ENCODE data around the gene FXYD6. TPM values are rescaled to one million over a fixed set of nuclear protein-coding genes. Genes with fewer than 3 reads are reported as not detected.

The FXYD6 gene
- total and polyA plus RNA-seq, 12 donors, result 34.3 to 218 (median 94.1) TPM

DNA sequence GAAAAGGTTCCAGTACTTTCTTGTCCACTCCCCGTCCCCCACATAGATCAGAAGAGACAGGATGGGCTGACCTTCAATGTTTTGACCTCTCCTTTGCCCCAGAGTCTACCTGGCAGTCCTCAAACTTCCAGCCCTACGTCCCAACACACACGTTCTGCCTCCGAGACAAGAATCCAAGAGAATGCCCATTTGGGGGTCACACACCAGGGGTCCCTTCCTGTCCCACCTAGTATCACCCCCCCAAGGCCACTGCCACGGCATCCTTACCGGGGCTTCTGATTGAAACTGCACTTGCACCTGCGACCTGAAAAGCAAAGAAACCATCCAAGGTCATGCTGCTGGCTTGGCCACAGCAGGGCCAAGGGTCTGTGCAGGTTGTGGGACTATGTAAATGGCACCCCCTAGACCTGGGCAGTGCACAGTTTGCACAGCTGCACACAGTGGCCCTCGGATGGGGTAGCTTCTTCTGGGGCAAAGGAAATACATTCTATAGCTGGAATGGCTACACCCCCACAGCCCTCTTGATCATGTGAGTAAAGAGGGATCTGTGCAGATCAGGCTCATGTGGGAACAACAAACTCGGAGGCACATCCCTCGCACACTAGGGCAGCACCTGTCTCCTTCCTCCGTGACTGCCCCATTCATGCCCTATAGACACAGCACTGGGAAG lies 35.4 kb downstream of the FXYD6 start:
- Histone ChIP-seq H3K27me3 (no peaks in the 10 kb centered on the region), H3K36me3 (replicated peaks in 1 of 2) (peaks cover 0 to 23% of the 10 kb centered on the region in 2 donors), H3K4me3 (no peak overlapping the region), H3K27ac (peak overlapping the region in 1 of 5 donors; percentile 38), H3K9me3 (replicated peaks in 1 of 3) (no peaks in the 10 kb centered on the region), H3K4me1 (replicated peaks in 1 of 2) (peaks cover 0 to 11% of the 10 kb centered on the region in 2 donors)
- TF ChIP-seq CTCF (IDR thresholded peaks at IDR 0.05), result no peak
- TF ChIP-seq POLR2A (IDR thresholded peaks at IDR 0.05), result no peak
- 64 to 85% (median 75%) methylated on average over 9 to 11 of the region's 11 CpGs for WGBS, 4 donors
- peak in 3 of 7 donors; percentile 12 to 39 (median 15) for DNase-seq
- intact Hi-C loops (cut with DNase I), result no loop called here

DNA sequence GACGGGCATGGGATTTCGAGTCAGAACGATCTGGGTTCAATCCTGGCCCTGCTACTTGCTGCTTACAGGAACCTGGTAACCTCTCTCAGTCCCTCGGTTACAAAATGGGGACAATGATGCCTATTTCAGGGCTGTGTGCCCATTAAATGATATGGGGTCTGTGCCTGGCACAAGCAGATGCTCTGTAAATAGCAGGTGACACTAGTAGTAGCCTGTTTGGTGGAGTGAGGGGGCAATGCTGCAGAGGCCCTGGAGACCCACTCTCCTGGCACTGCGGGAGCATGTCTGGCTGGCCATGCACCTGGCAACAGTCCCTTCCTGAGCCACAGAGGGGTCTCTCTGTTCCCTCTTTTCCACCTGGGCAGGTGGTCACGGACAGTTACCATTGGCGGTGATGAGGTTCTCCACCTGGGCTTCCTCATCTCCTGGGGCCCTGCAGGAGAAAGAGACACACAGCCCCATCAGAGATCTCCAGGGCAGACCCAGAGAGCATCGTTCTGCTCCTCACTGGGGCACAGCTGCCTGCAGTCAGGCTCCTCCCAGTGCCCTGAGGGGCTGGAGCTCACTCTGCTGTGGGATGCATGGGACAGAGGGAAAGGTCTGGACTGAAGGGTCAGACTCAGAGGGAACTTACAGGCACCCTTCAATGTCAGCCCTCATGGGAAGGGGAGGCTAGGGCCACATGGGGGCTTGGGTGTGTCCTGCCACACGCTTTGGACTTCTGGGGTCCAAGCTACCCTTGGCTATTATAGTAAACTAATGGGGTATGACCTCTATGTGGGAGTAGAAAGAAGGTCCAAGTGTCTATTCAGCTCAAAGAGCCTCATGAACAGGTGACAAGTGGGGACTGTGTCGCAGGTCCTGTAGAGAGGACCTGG lies 36.3 kb downstream of the FXYD6 start:
- no peak overlapping the region for H3K4me3 ChIP-seq
- no peaks in the 10 kb centered on the region for H3K27me3 ChIP-seq
- intact Hi-C loops (cut with DNase I), result loop anchor here in 1 of 2 donors (5.0 kb wide), 1 partner anchor 212 kb away; no protein-coding TSS in a partner anchor
- WGBS, 4 donors, result 89 to 96% (median 92%) methylated on average over 8 to 10 of the region's 10 CpGs
- no peaks in the 10 kb centered on the region for H3K9me3 ChIP-seq (replicated peaks in 1 of 3)
- peak in 3 of 7 donors; percentile 12 to 39 (median 16) for DNase-seq
- H3K27ac ChIP-seq, result no peak overlapping the region
- no peak for TF ChIP-seq CTCF (IDR thresholded peaks at IDR 0.05)
- TF ChIP-seq POLR2A (IDR thresholded peaks at IDR 0.05), result no peak
- peaks cover 0 to 23% of the 10 kb centered on the region in 2 donors for H3K36me3 ChIP-seq (replicated peaks in 1 of 2)
- H3K4me1 ChIP-seq (replicated peaks in 1 of 2), result peaks cover 0 to 11% of the 10 kb centered on the region in 2 donors

GRCh38 chr11:117839380-117839881 lies 37.0 kb downstream of the FXYD6 start:
- no peaks in the 10 kb centered on the region for H3K9me3 ChIP-seq (replicated peaks in 1 of 3)
- peaks cover 0 to 8% of the 10 kb centered on the region in 2 donors for H3K4me1 ChIP-seq (replicated peaks in 1 of 2)
- intact Hi-C loops (cut with DNase I), result loop anchor here in 1 of 2 donors (5.0 kb wide), 1 partner anchor 213 kb away; no protein-coding TSS in a partner anchor
- DNase-seq, result peak in 1 of 7 donors; percentile 28
- no peak overlapping the region for H3K4me3 ChIP-seq
- H3K27ac ChIP-seq, result no peak overlapping the region
- 69 to 83% (median 77%) methylated on average over 7 of the region's 7 CpGs for WGBS, 4 donors
- no peak for TF ChIP-seq POLR2A (IDR thresholded peaks at IDR 0.05)
- no peak for TF ChIP-seq CTCF (IDR thresholded peaks at IDR 0.05)
- H3K36me3 ChIP-seq (replicated peaks in 1 of 2), result peaks cover 0 to 23% of the 10 kb centered on the region in 2 donors
- H3K27me3 ChIP-seq, result no peaks in the 10 kb centered on the region

- Histone ChIP-seq H3K4me1 (replicated peaks in 1 of 2) (peaks cover 0 to 6% of the 10 kb centered on the region in 2 donors), H3K27me3 (no peaks in the 10 kb centered on the region), H3K9me3 (replicated peaks in 1 of 3) (no peaks in the 10 kb centered on the region), H3K27ac (no peak overlapping the region), H3K4me3 (no peak overlapping the region), H3K36me3 (replicated peaks in 1 of 2) (peaks cover 0 to 23% of the 10 kb centered on the region in 2 donors)
- peak in 1 of 7 donors; percentile 29 for DNase-seq
- TF ChIP-seq CTCF (IDR thresholded peaks at IDR 0.05), result no peak
- no peak for TF ChIP-seq POLR2A (IDR thresholded peaks at IDR 0.05)
- WGBS, 4 donors, result 75 to 81% (median 78%) methylated on average over 8 of the region's 8 CpGs
- intact Hi-C loops (cut with DNase I), result loop anchor here in 1 of 2 donors (5.0 kb wide), 1 partner anchor 213 kb away; no protein-coding TSS in a partner anchor
These were observed 37.6 kb downstream of the FXYD6 start for GRCh38 chr11:117838901-117839300.

Measured in adrenal gland (tissue), 12 donors.